Measurements from ENCODE around the gene SFTPD.

- TF ChIP-seq EZH2 (IDR thresholded peaks at IDR 0.05), result no peak
- TF ChIP-seq POLR2AphosphoS5 (IDR thresholded peaks at IDR 0.05; ENCODE audit: borderline replicate concordance, low read depth, low read length), result no peak
Observed at GRCh38 chr10:79923669-79924068, 25.2 kb downstream of the SFTPD start.

All from SK-N-MC (cell line).